OCI-LY1 (cell line): ENCODE measurements around the gene LRRC3B.
A peak's percentile ranks its signal among the peaks of the same experiment; 100 is the strongest.

Experiments
- H2AFZ ChIP-seq: fragments of 200-600 bp; sonication (generic), shearing (Covaris generic); 2 replicates; pipeline ENCODE4 v1.6.0; 2014; ENCODE audit warnings: antibody characterized with exemption, mild to moderate bottlenecking, low read length
- H3F3A ChIP-seq: fragments of 200-600 bp; sonication (generic), shearing (Covaris generic); 2 replicates; pipeline ENCODE4 v1.6.0; 2014; ENCODE audit warnings: mild to moderate bottlenecking, antibody characterized with exemption, low read length, moderate library complexity; ENCODE audit not compliant: insufficient read depth
- H3K27ac ChIP-seq: fragments of 200-600 bp; sonication (generic); 2 replicates; pipeline ENCODE4 v1.5.1; 2014; ENCODE audit warnings: low read length, mixed run types, mild to moderate bottlenecking, low read depth; ENCODE audit not compliant: poor library complexity, severe bottlenecking
- H3K27me3 ChIP-seq: fragments of 200-600 bp; sonication (generic); 2 replicates; pipeline ENCODE4 v1.6.0; 2014; ENCODE audit warnings: antibody characterized with exemption, mild to moderate bottlenecking, low read length, moderate library complexity; ENCODE audit not compliant: insufficient read depth
- H3K36me3 ChIP-seq: fragments of 200-600 bp; sonication (generic); 2 replicates; pipeline ENCODE4 v1.6.1; 2014; ENCODE audit warnings: mild to moderate bottlenecking, antibody characterized with exemption, low read length, moderate library complexity, mixed read lengths; ENCODE audit not compliant: insufficient read depth
- H3K4me1 ChIP-seq: fragments of 200-600 bp; sonication (generic); 2 replicates; pipeline ENCODE4 v1.5.1; 2014; ENCODE audit warnings: mild to moderate bottlenecking, low read length, moderate library complexity; ENCODE audit not compliant: insufficient read depth, severe bottlenecking
- H3K4me2 ChIP-seq: fragments of 200-600 bp; sonication (generic), shearing (Covaris generic); 2 replicates; pipeline ENCODE4 v1.6.1; 2014; ENCODE audit warnings: low read length
- H3K4me3 ChIP-seq: fragments of 200-600 bp; sonication (generic); 2 replicates; pipeline ENCODE4 v1.5.1; 2014; ENCODE audit warnings: low read length, low read depth, mild to moderate bottlenecking, mixed read lengths; ENCODE audit not compliant: poor library complexity, severe bottlenecking
- H3K79me2 ChIP-seq: fragments of 200-600 bp; shearing (Covaris generic); 2 replicates; pipeline ENCODE4 v1.6.1; 2016; ENCODE audit warnings: mixed run types, low read length, mixed read lengths; ENCODE audit not compliant: insufficient read depth
- H3K9ac ChIP-seq: fragments of 200-600 bp; sonication (generic), shearing (Covaris generic); 2 replicates; pipeline ENCODE4 v1.6.1; 2014; ENCODE audit warnings: mild to moderate bottlenecking, low read length, mixed read lengths
- H3K9me2 ChIP-seq: fragments of 200-600 bp; sonication (generic), shearing (Covaris generic); 2 replicates; pipeline ENCODE4 v1.6.1; 2014; ENCODE audit warnings: low read depth, mild to moderate bottlenecking, low read length, mixed read lengths
- H3K9me3 ChIP-seq: fragments of 200-600 bp; shearing (Covaris generic); 2 replicates; pipeline ENCODE4 v1.6.1; 2014; ENCODE audit warnings: low read length, mixed read lengths
- H4K20me1 ChIP-seq: fragments of 200-600 bp; sonication (generic), shearing (Covaris generic); 2 replicates; pipeline ENCODE4 v1.6.0; 2016; ENCODE audit warnings: mild to moderate bottlenecking, low read length; ENCODE audit not compliant: insufficient read depth
- CTCF ChIP-seq: fragments of 200-600 bp; sonication (generic), shearing (Covaris generic); IDR thresholded peaks from 2 replicates; pipeline ENCODE4 v1.5.1; 2017; ENCODE audit warnings: mild to moderate bottlenecking, antibody characterized with exemption, low read length, moderate library complexity, mixed read lengths
- EZH2 ChIP-seq: fragments of 200-600 bp; sonication (generic), shearing (Covaris generic); IDR thresholded peaks from 2 replicates; pipeline ENCODE4 v1.8.0; 2017; ENCODE audit warnings: borderline replicate concordance, mixed run types, mild to moderate bottlenecking, antibody characterized with exemption, low read length, moderate library complexity, mixed read lengths

Gene LRRC3B

GRCh38 chr3:26708501-26708900 lies 85.9 kb downstream of the LRRC3B start:
- Histone ChIP-seq H3K9me3 (no peaks in the 10 kb centered on the region), H3K9ac (no peak overlapping the region), H3F3A (no peaks in the 10 kb centered on the region), H4K20me1 (no peaks in the 10 kb centered on the region), H2AFZ (no peak overlapping the region), H3K27me3 (no peaks in the 10 kb centered on the region), H3K4me2 (no peak overlapping the region), H3K36me3 (no peaks in the 10 kb centered on the region), H3K4me3 (no peak overlapping the region), H3K27ac (no peak overlapping the region), H3K9me2 (no peaks in the 10 kb centered on the region), H3K4me1 (no peaks in the 10 kb centered on the region), H3K79me2 (no peaks in the 10 kb centered on the region)
- TF ChIP-seq EZH2 (no peak), CTCF (no peak)

GRCh38 chr3:26712211-26713026 lies 89.8 kb downstream of the LRRC3B start:
- no peaks in the 10 kb centered on the region for H3F3A ChIP-seq
- H3K27me3 ChIP-seq, result no peaks in the 10 kb centered on the region
- H3K79me2 ChIP-seq, result no peaks in the 10 kb centered on the region
- H3K9me2 ChIP-seq, result no peaks in the 10 kb centered on the region
- no peaks in the 10 kb centered on the region for H3K9me3 ChIP-seq
- H3K4me1 ChIP-seq, result no peaks in the 10 kb centered on the region
- no peak overlapping the region for H3K27ac ChIP-seq
- H3K4me2 ChIP-seq, result no peak overlapping the region
- H3K4me3 ChIP-seq, result no peak overlapping the region
- no peak overlapping the region for H2AFZ ChIP-seq
- H4K20me1 ChIP-seq, result no peaks in the 10 kb centered on the region
- H3K36me3 ChIP-seq, result no peaks in the 10 kb centered on the region
- TF ChIP-seq CTCF (peak; percentile 73), EZH2 (no peak)
- H3K9ac ChIP-seq, result no peak overlapping the region

- Histone ChIP-seq H3K27ac (no peak overlapping the region), H3K36me3 (no peaks in the 10 kb centered on the region), H3K9ac (no peak overlapping the region), H3K4me3 (no peak overlapping the region), H4K20me1 (no peaks in the 10 kb centered on the region), H3K79me2 (no peaks in the 10 kb centered on the region), H3K9me2 (no peaks in the 10 kb centered on the region), H3K9me3 (no peaks in the 10 kb centered on the region), H3K4me1 (no peaks in the 10 kb centered on the region), H3K4me2 (no peak overlapping the region), H3F3A (no peaks in the 10 kb centered on the region), H3K27me3 (no peaks in the 10 kb centered on the region), H2AFZ (no peak overlapping the region)
- no peak for TF ChIP-seq CTCF
Observed at GRCh38 chr3:26713091-26713490, 90.5 kb downstream of the LRRC3B start.
